ENCODE results near the gene FRK.

GRCh38 chr6:115885636-115886366 is 174.9 kb downstream of the FRK start:
- no peak for TF ChIP-seq TAF1 (IDR thresholded peaks at IDR 0.05; ENCODE audit: borderline replicate concordance, low read depth, low read length)
- TF ChIP-seq POLR2A (IDR thresholded peaks at IDR 0.05; ENCODE audit: low read depth, low read length), result no peak

Measured in GM12892 (cell line).